ENCODE measurements around the gene SPOP.
A peak's percentile ranks its signal among the peaks of the same experiment; 100 is the strongest.

SPOP gene

GRCh38 chr17:49566668-49567071 is 111.2 kb downstream of the SPOP start:
- DNase-seq (ENCODE audit: insufficient read length, low spot score) (no peak), FAIRE-seq (no peak)
- TF ChIP-seq, protein P1, sequence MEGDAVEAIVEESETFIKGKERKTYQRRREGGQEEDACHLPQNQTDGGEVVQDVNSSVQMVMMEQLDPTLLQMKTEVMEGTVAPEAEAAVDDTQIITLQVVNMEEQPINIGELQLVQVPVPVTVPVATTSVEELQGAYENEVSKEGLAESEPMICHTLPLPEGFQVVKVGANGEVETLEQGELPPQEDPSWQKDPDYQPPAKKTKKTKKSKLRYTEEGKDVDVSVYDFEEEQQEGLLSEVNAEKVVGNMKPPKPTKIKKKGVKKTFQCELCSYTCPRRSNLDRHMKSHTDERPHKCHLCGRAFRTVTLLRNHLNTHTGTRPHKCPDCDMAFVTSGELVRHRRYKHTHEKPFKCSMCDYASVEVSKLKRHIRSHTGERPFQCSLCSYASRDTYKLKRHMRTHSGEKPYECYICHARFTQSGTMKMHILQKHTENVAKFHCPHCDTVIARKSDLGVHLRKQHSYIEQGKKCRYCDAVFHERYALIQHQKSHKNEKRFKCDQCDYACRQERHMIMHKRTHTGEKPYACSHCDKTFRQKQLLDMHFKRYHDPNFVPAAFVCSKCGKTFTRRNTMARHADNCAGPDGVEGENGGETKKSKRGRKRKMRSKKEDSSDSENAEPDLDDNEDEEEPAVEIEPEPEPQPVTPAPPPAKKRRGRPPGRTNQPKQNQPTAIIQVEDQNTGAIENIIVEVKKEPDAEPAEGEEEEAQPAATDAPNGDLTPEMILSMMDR (IDR thresholded peaks at IDR 0.05; ENCODE audit: insufficient read depth, missing control alignments): no peak

DNA sequence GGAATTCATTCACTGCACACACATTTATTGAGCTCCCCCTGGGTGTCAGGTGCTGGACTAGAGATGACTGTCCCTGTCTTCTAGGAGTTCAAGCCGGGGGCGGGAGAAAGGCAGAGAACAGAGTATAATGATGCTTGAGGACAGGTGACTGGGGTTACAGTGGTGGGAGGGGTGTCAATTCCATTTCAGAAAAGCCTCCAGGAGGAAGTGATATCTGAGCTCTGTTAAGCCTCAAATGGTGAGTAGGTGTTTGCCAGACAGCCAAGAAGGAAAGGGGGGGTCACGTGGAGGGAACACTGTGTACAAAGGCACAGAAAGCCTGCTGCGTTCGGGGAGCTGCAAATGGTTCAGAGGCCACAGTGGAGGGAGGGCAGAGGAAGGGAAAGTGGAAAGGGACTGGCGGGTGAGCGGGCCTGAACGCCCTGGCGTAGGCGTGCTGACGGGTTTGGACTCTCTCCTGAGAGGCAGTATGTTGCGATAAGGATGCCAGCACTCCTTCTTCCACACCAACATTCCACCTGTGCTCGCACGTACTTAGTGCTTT is 111.9 kb downstream of the SPOP start:
- FAIRE-seq (no peak), DNase-seq (ENCODE audit: insufficient read length, low spot score) (no peak)
- TF ChIP-seq, protein P1 (IDR thresholded peaks at IDR 0.05; ENCODE audit: insufficient read depth, missing control alignments): no peak

- TF ChIP-seq, protein P1 (IDR thresholded peaks at IDR 0.05; ENCODE audit: insufficient read depth, missing control alignments): no peak
- DNase-seq (ENCODE audit: insufficient read length, low spot score): no peak
- no peak for FAIRE-seq
Measured at GRCh38 chr17:49564638-49565037, 113.3 kb downstream of the SPOP start.

DNA sequence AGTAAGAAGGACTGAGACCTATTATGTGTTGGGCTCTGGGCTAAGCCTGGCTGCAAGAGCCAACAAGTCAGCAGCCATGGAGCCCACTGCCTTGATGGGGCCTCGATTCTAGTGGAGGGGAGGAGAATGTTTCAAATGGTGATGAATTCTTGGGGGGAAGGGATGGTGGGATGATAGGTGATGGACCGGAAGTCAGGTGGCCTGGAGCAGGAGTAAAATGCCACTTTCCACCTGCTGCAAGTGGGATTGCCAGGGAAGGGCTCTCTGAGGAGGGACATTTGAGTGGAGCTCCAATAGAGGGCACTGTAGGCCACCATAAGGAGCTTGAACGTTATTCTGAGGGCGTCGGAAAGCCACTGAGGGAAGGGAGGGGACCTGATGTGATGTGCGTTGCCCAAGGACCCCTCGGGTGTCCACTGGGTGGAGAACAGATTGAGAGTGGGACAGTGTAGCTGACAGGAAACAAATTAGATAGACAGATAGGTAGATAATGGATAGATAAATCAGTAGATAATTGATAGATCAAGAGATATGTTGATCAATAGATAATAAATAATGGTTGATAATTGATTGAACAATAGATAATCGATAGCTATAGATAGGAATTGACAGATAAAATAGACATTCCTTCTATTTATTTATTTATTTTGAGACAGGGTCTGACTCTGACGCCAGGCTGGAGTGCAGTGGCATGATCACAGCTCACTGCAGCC is 120.4 kb downstream of the SPOP start:
- FAIRE-seq: no peak

DNA sequence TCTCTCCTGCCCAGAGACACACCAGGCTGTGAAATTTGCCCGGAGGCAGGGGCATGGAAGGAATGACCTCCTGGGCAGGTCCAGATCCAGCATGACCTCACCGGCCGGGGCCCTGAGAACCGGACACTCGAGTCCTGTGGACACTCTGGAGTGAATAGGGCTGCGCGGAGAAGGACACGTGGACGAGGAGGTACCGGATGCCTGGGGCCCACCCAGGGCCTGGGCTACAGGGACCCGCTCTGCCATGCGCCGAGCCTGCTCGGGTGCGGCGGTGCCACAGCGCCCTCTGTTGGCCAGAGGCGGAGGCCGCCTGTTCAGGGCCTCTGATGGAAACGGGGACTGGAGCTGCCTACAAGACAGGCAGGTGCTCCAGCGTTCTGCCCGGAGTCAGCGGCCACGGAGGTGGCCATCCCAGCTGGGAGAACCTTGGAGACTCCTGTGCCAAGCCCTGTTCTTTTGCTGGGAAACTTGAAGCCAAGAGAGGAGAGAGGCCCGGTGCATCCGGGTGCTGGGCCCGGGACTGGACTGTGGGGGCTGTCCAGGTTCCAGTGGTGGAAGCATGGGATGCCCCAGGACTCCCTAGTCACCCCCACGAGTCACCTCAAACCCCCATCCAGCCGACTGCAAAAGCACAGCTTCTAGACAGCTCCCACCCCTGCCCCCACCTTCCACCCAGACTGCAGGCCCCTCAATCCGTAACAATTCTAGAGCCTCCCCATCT is 121.5 kb downstream of the SPOP start:
- TF ChIP-seq, protein P1 (IDR thresholded peaks at IDR 0.05; ENCODE audit: insufficient read depth, missing control alignments): peak; percentile 98
- peak; percentile 88 for DNase-seq (ENCODE audit: insufficient read length, low spot score)
- no peak for FAIRE-seq

More for the DNA sequence above, 120.4 kb downstream of the SPOP start:
- peak; percentile 29 for DNase-seq (ENCODE audit: insufficient read length, low spot score)
- TF ChIP-seq, protein P1 (IDR thresholded peaks at IDR 0.05; ENCODE audit: insufficient read depth, missing control alignments): peak; percentile 76

DNA sequence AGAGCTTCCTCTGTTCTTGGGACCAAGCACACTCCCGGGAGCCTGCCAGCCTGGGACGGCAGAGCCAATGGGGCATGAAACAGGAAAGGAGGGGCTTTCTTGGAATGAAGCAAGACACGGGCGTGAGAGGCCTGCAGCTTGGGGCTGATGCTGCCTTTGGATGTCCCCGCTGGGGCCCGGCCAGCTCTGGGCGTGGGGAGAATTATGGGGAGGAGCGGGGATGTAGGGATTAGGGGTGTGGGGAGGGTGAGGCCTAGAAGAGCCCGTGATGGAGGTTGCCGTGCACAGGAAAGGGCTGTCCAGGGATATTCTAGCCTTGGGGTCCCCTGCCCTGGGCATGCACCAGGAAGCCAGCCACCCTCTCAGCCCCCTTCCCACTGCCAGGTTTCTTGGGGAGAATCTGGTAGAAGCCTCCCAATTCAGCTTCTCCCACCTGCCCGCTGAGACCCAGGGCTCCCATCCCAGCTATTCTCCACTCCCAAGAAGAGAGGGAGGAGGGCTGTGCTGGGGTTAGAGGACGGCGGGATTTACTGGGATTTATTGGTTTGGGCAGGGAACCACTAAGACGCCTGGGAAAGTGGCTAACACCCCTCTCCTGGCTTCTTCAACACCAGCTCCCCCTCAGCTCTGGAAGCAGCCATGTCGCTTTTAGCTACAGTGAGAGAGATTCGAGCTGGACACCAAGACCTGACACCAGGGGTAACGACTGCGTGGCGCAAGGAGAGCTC is 122.2 kb downstream of the SPOP start:
- DNase-seq (ENCODE audit: insufficient read length, low spot score) (no peak), FAIRE-seq (no peak)
- TF ChIP-seq, protein P1 (IDR thresholded peaks at IDR 0.05; ENCODE audit: insufficient read depth, missing control alignments): no peak

Measured in D721Med (cell line).